ENCODE results near the gene UBE2H. TPM values are rescaled to one million over a fixed set of nuclear protein-coding genes. Genes with fewer than 3 reads are reported as not detected.

Gene UBE2H
- total RNA-seq, 1 experiment from 2014 or later, result 128 TPM

DNA sequence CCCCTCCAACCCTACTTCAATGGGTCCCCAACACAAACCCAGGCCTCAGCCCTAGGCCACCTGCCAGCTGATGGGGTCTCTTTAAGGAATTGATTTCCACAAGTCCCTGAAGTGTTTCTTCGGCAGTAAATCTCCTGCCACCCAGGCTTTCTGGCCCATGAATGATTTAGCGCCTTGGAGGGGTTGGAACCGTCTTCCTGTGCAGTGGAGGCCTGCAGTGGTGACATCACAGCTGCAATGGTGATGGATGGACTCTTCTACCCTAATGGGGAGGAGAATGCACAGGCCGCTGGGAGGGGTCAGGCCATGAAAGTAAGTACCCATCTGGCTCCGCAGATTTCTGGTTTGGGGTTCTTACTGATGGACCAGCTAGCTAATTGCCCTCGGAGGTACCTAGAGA, 163.8 kb downstream of the UBE2H start:
- Mint-ChIP-seq H3K27ac (ENCODE audit: low read depth, unreplicated experiment) (no peak overlapping the region), H3K27me3 (ENCODE audit: insufficient read depth, unreplicated experiment) (no peaks in the 10 kb centered on the region), H3K4me3 (ENCODE audit: unreplicated experiment) (no peak overlapping the region), H3K4me1 (ENCODE audit: insufficient read depth, unreplicated experiment) (no peaks in the 10 kb centered on the region), H3K36me3 (ENCODE audit: insufficient read depth, unreplicated experiment) (peaks cover 4% of the 10 kb centered on the region), H3K9me3 (ENCODE audit: unreplicated experiment) (no peaks in the 10 kb centered on the region)
- TF ChIP-seq CTCF (IDR thresholded peaks at IDR 0.05; ENCODE audit: unreplicated experiment), result no peak
- no peak for DNase-seq (ENCODE audit: unreplicated experiment)
- ChIA-PET POLR2A (interaction anchor here (1.0 to 1.8 kb wide), 2 partner anchors 8 to 10 kb away, joined by 3 to 4 read pairs; no protein-coding TSS in a partner anchor), CTCF (interaction anchor here (0.5 to 1.3 kb wide), 2 partner anchors 12 to 36 kb away, joined by 3 read pairs; no protein-coding TSS in a partner anchor)
- no TSS peak for BruUV-seq (replicated peaks)
- intact Hi-C loops (cut with micrococcal nuclease), result no loop called here

DNA sequence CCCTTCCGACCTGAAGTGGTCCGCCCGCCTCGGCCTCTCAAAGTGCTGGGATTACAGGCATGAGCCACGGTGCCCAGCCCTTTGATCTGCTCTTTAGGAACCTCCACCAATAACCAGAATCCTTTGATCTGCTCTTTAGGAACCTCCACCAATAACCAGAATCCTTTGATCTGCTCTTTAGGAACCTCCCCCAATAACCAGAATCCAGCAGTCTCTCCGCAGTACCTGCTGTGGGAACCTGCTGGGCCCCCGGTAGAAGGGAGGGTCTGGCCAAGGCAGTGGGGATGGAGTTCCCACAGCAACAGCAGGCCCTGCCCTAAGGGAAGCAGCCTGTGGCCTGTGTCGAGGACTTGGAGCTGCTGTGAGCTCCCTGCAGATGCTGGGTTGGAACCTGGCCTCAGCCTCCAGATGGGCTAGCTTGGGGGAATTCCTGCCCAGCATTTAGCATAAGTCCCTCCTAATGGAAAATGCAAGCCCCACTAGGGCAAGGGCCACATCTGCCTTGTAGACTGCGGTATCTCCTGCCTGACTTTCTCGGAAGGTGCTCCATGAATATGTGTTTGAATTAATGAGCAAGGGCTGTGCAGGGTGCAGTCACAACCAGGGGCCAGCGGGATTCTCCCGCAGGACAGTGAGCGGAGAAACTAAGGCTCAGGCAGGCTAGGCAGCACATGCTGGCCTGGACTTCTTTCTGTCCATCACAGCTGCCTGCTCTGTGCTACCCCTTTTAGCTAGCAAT, 165.8 kb downstream of the UBE2H start:
- ChIA-PET CTCF (no interaction called here), POLR2A (no interaction called here)
- no peaks in the 10 kb centered on the region for H3K27me3 Mint-ChIP-seq (ENCODE audit: insufficient read depth, unreplicated experiment)
- no peak for DNase-seq (ENCODE audit: unreplicated experiment)
- no TSS peak for BruUV-seq (replicated peaks)
- no peak for TF ChIP-seq CTCF (IDR thresholded peaks at IDR 0.05; ENCODE audit: unreplicated experiment)
- H3K4me1 Mint-ChIP-seq (ENCODE audit: insufficient read depth, unreplicated experiment), result no peaks in the 10 kb centered on the region
- peaks cover 4% of the 10 kb centered on the region for H3K36me3 Mint-ChIP-seq (ENCODE audit: insufficient read depth, unreplicated experiment)
- no peak overlapping the region for H3K4me3 Mint-ChIP-seq (ENCODE audit: unreplicated experiment)
- H3K27ac Mint-ChIP-seq (ENCODE audit: low read depth, unreplicated experiment), result no peak overlapping the region
- no peaks in the 10 kb centered on the region for H3K9me3 Mint-ChIP-seq (ENCODE audit: unreplicated experiment)
- intact Hi-C loops (cut with micrococcal nuclease), result no loop called here

DNA sequence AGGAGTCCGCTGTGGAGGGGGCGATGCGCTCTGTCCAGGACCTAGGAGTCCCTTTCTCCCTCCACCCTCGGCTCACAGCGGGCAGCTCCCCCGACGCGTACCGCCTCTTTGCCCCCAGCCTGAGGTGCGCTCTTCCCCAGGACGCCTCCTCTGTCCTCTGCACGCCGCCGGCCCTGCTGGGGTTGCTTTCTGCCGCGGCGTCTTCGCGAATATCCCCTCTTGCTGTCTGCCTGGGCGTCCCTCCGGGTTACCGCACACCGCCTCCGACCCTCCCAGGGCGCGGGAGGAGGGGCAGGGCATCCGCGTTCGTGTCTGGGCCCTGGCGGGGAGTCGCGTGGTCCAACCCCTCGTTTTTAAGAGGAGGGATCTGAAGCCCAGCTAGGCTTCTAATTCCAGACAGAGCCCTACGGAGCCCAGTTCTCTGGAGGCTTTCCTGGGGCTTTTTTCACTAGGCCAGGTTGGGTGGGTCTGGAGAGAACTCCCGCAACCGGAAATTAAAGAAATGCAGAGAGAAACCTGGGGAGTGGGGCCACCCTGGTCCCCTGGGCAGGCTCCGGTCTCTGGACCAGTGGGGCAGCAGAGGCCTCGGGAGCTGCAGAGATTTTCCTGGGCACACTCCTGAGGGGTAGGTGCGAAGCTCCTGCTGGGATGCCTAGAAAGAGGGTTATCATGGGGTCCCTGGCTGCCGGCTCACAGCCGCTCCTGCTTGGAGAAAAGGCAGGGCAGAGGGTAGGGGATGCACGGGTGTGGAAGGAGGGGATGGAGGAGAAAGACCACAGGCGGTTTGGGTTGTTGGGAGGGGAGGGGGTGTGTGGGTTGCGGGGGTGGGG, 166.9 kb downstream of the UBE2H start:
- peaks cover 4% of the 10 kb centered on the region for H3K36me3 Mint-ChIP-seq (ENCODE audit: insufficient read depth, unreplicated experiment)
- H3K9me3 Mint-ChIP-seq (ENCODE audit: unreplicated experiment), result no peaks in the 10 kb centered on the region
- CTCF ChIA-PET, result no interaction called here
- H3K27ac Mint-ChIP-seq (ENCODE audit: low read depth, unreplicated experiment), result no peak overlapping the region
- TF ChIP-seq CTCF (IDR thresholded peaks at IDR 0.05; ENCODE audit: unreplicated experiment), result no peak
- H3K27me3 Mint-ChIP-seq (ENCODE audit: insufficient read depth, unreplicated experiment), result no peaks in the 10 kb centered on the region
- no TSS peak for BruUV-seq (replicated peaks)
- DNase-seq (ENCODE audit: unreplicated experiment), result no peak
- no peaks in the 10 kb centered on the region for H3K4me1 Mint-ChIP-seq (ENCODE audit: insufficient read depth, unreplicated experiment)
- intact Hi-C loops (cut with micrococcal nuclease), result no loop called here
- POLR2A ChIA-PET, result interaction anchor here (1.2 kb wide), 1 partner anchor 40 kb away, joined by 5 read pairs; no protein-coding TSS in a partner anchor
- H3K4me3 Mint-ChIP-seq (ENCODE audit: unreplicated experiment), result no peak overlapping the region
